NB4 (cell line): Measurements from ENCODE around the gene PRKAA1.

Experiments
- MAX ChIP-seq: IDR thresholded peaks from 2 replicates; pipeline ENCODE4 v1.6.1; 2011; ENCODE audit warnings: low read depth, low read length
- MYC ChIP-seq: IDR thresholded peaks from 2 replicates; pipeline ENCODE4 v1.6.1; 2011; ENCODE audit warnings: low read depth, low read length
- POLR2A ChIP-seq: IDR thresholded peaks from 2 replicates; pipeline ENCODE4 v1.6.1; 2011; ENCODE audit warnings: mild to moderate bottlenecking; ENCODE audit not compliant: insufficient read length; ENCODE audit errors: extremely low read depth
- TF ChIP-seq, protein P1 (sequence below): IDR thresholded peaks from one replicate; pipeline ENCODE4 v1.5.1; 2012; ENCODE audit warnings: low read depth, low read length

DNA sequence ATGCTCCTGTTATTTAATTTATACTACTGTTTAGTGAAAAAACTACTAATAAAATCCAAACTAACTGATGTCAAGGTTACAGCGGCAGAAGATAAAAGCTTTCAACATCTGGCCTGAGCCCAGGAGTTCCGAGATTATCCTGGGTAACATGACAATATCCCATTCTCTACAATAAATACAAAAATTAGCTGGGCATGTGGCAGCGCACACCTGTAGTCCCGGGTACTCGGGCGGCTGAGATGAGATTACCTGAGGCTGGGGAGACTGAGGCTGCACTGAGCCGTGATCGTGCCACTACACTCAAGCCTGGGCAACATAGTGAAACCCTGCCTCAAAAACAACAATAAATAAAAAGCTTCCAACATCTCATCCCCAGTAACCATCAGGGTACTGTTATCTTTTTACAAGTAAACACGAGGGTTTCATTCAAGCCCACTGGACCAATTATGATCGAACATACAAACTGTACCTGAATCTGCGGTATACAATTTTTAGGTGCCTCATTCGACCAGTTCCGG lies 35.6 kb upstream of the PRKAA1 start:
- TF ChIP-seq, protein P1, sequence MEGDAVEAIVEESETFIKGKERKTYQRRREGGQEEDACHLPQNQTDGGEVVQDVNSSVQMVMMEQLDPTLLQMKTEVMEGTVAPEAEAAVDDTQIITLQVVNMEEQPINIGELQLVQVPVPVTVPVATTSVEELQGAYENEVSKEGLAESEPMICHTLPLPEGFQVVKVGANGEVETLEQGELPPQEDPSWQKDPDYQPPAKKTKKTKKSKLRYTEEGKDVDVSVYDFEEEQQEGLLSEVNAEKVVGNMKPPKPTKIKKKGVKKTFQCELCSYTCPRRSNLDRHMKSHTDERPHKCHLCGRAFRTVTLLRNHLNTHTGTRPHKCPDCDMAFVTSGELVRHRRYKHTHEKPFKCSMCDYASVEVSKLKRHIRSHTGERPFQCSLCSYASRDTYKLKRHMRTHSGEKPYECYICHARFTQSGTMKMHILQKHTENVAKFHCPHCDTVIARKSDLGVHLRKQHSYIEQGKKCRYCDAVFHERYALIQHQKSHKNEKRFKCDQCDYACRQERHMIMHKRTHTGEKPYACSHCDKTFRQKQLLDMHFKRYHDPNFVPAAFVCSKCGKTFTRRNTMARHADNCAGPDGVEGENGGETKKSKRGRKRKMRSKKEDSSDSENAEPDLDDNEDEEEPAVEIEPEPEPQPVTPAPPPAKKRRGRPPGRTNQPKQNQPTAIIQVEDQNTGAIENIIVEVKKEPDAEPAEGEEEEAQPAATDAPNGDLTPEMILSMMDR: no peak
- TF ChIP-seq POLR2A (no peak), MAX (no peak), MYC (no peak)
